HUES48 (cell line): ENCODE data around the gene TM2D1.
A peak's percentile ranks its signal among the peaks of the same experiment; 100 is the strongest.
"Not testable (repeated sequence)": the region's sequence is repeated elsewhere in the genome, so short reads cannot be mapped to it uniquely, and the experiment has no call there.

Experiments used
- H3K27ac ChIP-seq: one replicate; pipeline ENCODE4 v1.7.0; 2013; ENCODE audit warnings: low read depth, low read length, inconsistent platforms
- H3K27me3 ChIP-seq: 2 replicates; pipeline ENCODE4 v1.6.1; 2013; ENCODE audit warnings: mild to moderate bottlenecking, low read length; ENCODE audit not compliant: control insufficient read depth, insufficient read depth
- H3K36me3 ChIP-seq: 2 replicates; pipeline ENCODE4 v1.6.1; 2013; ENCODE audit warnings: low read length; ENCODE audit not compliant: control insufficient read depth, insufficient read depth
- H3K4me1 ChIP-seq: 2 replicates; pipeline ENCODE4 v1.6.1; 2013; ENCODE audit warnings: mild to moderate bottlenecking, low read length; ENCODE audit not compliant: control insufficient read depth, insufficient read depth
- H3K4me3 ChIP-seq: 2 replicates; pipeline ENCODE4 v1.5.1; 2013; ENCODE audit warnings: mild to moderate bottlenecking, low read depth, low read length
- H3K9ac ChIP-seq: 2 replicates; pipeline ENCODE4 v1.6.1; 2013; ENCODE audit warnings: mild to moderate bottlenecking, low read depth, low read length, moderate library complexity
- H3K9me3 ChIP-seq: 2 replicates; pipeline ENCODE4 v1.6.1; 2013; ENCODE audit warnings: low read length; ENCODE audit not compliant: control insufficient read depth, insufficient read depth

Gene TM2D1

DNA sequence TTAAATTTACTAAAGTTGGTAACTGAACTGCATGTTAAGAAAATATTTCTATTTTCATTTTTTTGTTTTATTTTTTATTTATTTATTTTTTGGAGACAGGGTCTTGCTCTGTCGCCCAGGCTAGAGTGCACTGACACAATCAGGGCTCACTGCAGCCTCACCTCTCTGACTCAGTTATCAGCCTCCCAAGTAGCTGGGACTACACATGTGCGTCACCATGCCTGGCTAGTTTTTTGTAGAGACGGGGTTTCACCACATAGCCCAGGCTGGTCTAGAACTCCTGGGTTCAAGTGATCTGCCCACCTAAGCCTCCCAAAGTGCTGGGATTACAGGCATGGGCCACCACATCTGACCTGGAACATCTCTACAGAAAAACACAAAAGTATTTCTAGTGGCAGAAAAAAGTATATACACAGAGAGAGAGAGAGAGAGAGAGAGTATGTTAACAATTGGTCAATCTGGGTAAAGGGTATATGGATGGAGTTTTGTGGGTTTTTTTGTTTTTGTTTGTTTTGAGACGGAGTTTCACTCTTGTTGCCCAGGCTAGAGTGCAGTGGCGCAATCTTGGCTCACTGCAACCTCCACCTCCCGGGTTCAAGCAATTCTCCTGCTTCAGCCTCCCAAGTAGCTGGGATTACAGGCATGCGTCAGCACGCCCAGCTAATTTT lies 5.8 kb downstream of the TM2D1 start:
- H3K4me3 ChIP-seq, H3K4me1 ChIP-seq, H3K9ac ChIP-seq, H3K27ac ChIP-seq, H3K27me3 ChIP-seq, H3K9me3 ChIP-seq: not testable (repeated sequence)
- H3K36me3 ChIP-seq: peaks cover 16% of the 10 kb centered on the region

- peaks cover 30% of the 10 kb centered on the region for H3K36me3 ChIP-seq
- no peaks in the 10 kb centered on the region for H3K9me3 ChIP-seq
- no peaks in the 10 kb centered on the region for H3K4me1 ChIP-seq
- H3K27me3 ChIP-seq: no peaks in the 10 kb centered on the region
- H3K27ac ChIP-seq: no peak overlapping the region
- no peak overlapping the region for H3K4me3 ChIP-seq
- H3K9ac ChIP-seq: no peak overlapping the region
Observed at GRCh38 chr1:61711969-61712368, 13.0 kb downstream of the TM2D1 start.

- H3K27me3 ChIP-seq, H3K27ac ChIP-seq, H3K4me3 ChIP-seq, H3K4me1 ChIP-seq, H3K9ac ChIP-seq, H3K9me3 ChIP-seq: not testable (repeated sequence)
- H3K36me3 ChIP-seq: peaks cover 30% of the 10 kb centered on the region
Observed at GRCh38 chr1:61711257-61711656, 13.7 kb downstream of the TM2D1 start.

DNA sequence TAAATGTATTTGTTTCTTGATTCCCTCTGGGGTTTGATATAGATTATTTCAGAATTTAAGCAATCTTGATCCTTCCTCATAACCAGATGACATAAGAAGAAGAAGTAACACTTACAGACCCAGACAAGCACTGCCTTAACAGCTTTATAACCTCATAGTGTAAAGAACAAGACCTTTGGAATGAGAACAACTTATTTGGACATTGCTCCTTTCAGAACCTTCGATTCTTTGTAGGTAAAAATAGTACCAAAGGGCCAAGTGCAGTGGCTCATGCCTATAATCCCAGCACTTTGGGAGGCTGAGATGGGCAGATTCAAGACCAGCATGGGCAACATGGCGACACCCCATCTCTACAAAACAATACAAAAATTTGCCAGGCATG lies 15.0 kb downstream of the TM2D1 start:
- no peaks in the 10 kb centered on the region for H3K4me1 ChIP-seq
- H3K9ac ChIP-seq: no peak overlapping the region
- no peak overlapping the region for H3K4me3 ChIP-seq
- H3K27ac ChIP-seq: no peak overlapping the region
- peaks cover 33% of the 10 kb centered on the region for H3K36me3 ChIP-seq
- no peaks in the 10 kb centered on the region for H3K27me3 ChIP-seq
- no peaks in the 10 kb centered on the region for H3K9me3 ChIP-seq

GRCh38 chr1:61708953-61709907 lies 15.7 kb downstream of the TM2D1 start:
- H3K4me1 ChIP-seq: no peaks in the 10 kb centered on the region
- no peaks in the 10 kb centered on the region for H3K27me3 ChIP-seq
- H3K4me3 ChIP-seq: no peak overlapping the region
- no peak overlapping the region for H3K9ac ChIP-seq
- peaks cover 35% of the 10 kb centered on the region for H3K36me3 ChIP-seq
- peak overlapping the region; percentile 8 for H3K27ac ChIP-seq
- H3K9me3 ChIP-seq: no peaks in the 10 kb centered on the region

DNA sequence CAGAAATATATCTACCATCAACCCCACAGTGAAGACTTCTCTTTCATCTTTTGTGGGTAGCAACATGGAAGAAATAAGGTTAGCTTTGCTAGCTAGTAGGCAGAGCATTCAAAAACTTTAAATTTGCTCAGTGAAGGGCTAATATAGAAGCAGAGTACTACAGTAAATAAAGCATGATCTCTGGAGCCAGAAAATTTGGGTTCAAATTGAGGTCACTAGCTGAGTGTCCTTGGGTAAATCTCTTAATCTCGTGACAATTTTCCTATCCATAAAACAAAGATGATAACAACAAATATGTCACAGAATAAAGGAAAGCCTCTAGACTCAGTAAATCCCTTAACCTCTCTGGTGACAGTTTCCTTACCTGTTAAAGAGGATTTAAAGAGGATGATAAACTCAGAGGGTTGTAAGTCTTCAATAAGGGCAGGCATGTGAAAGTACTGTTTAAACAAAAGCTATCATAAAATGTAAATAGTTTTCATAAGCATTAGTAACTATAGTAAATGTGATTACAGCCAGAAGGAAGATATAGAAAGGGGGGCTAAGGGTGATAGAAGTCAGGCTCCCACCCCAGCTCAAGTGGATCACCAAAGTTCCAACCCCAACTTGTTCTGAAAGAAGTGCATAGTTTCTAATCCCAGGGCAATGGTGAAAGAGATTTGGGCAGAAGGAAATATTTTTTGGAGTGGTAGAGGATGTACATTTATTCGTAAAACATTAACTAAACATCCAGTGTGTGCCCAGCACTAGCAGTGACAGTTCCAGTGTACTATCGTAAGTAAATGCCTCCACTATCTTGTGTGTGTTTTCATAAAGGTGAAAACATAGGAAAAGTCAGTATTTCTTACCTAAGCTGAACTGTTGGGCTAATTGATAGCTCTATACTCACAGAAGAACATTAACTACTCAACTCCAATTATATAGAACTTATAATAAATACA lies 24.8 kb downstream of the TM2D1 start:
- peaks cover 54% of the 10 kb centered on the region for H3K36me3 ChIP-seq
- H3K27ac ChIP-seq: no peak overlapping the region
- no peaks in the 10 kb centered on the region for H3K9me3 ChIP-seq
- H3K4me3 ChIP-seq: no peak overlapping the region
- H3K9ac ChIP-seq: no peak overlapping the region
- H3K27me3 ChIP-seq: no peaks in the 10 kb centered on the region
- H3K4me1 ChIP-seq: no peaks in the 10 kb centered on the region

DNA sequence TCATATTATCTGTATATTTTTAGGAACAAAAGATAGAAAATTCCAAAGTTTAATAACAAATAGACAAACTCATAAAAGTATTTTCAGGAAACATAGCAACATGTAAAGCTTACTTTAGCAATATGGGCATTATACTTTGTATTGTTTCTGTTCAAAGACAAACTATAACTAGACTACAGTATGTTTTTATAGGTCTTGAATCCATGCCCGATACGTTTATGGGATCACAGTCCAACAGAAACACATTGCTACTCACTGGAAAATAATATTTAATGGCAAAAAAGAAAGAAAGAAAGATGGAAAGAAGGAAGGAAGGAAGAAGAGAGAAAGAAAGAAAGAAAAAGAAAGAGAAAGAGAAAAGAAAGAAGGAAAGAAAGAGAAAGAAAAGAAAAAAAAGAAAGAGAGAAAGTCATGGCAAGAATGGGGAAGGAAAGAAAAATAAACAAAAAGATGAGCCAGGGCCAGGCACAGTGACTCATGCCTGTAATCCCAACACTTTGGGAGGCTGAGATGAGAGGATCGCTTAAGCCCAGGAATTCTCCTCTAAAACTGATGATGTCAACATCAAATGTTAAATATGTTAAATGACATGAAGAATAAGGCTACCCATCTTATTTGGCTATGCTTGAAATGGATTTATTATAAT lies 32.7 kb downstream of the TM2D1 start:
- peaks cover 9% of the 10 kb centered on the region for H3K36me3 ChIP-seq
- no peaks in the 10 kb centered on the region for H3K9me3 ChIP-seq
- no peak overlapping the region for H3K4me3 ChIP-seq
- H3K27me3 ChIP-seq: no peaks in the 10 kb centered on the region
- no peaks in the 10 kb centered on the region for H3K4me1 ChIP-seq
- H3K27ac ChIP-seq: no peak overlapping the region
- no peak overlapping the region for H3K9ac ChIP-seq

DNA sequence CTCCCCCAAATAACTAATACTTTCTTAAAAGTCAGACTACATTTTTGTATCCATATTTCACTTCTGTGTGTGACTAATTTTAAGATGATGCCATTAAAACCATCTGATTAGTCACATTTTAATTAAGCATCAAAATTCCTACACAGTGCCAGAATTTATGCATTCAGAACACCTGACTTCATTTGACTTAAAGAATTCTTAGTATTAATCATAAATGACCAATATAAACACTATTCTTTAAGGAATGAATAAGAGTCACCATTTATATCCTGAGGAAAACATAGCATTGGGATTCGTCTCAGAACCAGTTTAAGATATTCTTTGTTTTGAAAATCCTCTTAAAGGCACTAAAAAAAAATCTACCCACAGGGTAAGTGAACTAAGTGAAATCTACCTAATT lies 37.0 kb downstream of the TM2D1 start:
- Histone ChIP-seq H3K27me3 (no peaks in the 10 kb centered on the region), H3K4me3 (no peak overlapping the region), H3K27ac (no peak overlapping the region), H3K9me3 (no peaks in the 10 kb centered on the region), H3K4me1 (no peaks in the 10 kb centered on the region), H3K36me3 (peaks cover 7% of the 10 kb centered on the region), H3K9ac (no peak overlapping the region)

- H3K27me3 ChIP-seq: no peaks in the 10 kb centered on the region
- no peak overlapping the region for H3K9ac ChIP-seq
- peaks cover 13% of the 10 kb centered on the region for H3K36me3 ChIP-seq
- no peaks in the 10 kb centered on the region for H3K4me1 ChIP-seq
- H3K27ac ChIP-seq: no peak overlapping the region
- H3K4me3 ChIP-seq: no peak overlapping the region
- H3K9me3 ChIP-seq: no peaks in the 10 kb centered on the region
Observed at GRCh38 chr1:61682891-61683290, 42.0 kb downstream of the TM2D1 start.

GRCh38 chr1:61680500-61680899 lies 44.4 kb downstream of the TM2D1 start:
- no peaks in the 10 kb centered on the region for H3K4me1 ChIP-seq
- no peak overlapping the region for H3K27ac ChIP-seq
- peaks cover 13% of the 10 kb centered on the region for H3K36me3 ChIP-seq
- no peaks in the 10 kb centered on the region for H3K27me3 ChIP-seq
- no peaks in the 10 kb centered on the region for H3K9me3 ChIP-seq
- no peak overlapping the region for H3K4me3 ChIP-seq
- H3K9ac ChIP-seq: no peak overlapping the region
